GM12865 (cell line): ENCODE measurements around the gene NINJ1.

Experiments
- DNase-seq: peaks from one replicate; pipeline ENCODE4 v3.0.0; 2010; ENCODE audit warnings: low read depth
- H3K4me3 ChIP-seq: 2 replicates; pipeline ENCODE4 v1.5.1; 2011; ENCODE audit warnings: mild to moderate bottlenecking, low read depth, low read length, control low read depth
- TF ChIP-seq, protein P1 (sequence below): IDR thresholded peaks from 2 replicates; pipeline ENCODE4 v1.5.1; 2011; ENCODE audit warnings: low read length, control low read depth, low read depth, inconsistent platforms; ENCODE audit not compliant: insufficient read depth; ENCODE audit errors: missing control alignments

Gene NINJ1

DNA sequence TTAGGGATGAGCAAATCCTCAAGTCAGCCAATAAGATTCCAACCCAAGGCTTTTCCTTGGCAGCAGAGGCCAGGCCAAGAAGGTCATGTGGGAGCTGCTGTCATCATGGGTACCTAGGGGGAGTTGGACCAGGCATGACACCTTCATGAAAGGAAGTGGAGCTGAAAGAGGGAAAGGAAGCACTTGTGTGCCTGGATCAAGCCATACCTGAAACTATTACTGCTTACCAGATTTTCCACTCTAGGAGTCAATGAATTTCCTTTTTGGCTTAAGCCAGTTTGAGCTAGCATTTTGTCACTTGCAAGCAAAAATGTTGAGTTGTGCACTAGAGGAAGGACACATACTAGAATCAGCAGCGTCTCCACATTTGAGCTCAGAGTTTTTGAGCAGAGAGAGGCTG, 35.4 kb upstream of the NINJ1 start:
- TF ChIP-seq, protein P1, sequence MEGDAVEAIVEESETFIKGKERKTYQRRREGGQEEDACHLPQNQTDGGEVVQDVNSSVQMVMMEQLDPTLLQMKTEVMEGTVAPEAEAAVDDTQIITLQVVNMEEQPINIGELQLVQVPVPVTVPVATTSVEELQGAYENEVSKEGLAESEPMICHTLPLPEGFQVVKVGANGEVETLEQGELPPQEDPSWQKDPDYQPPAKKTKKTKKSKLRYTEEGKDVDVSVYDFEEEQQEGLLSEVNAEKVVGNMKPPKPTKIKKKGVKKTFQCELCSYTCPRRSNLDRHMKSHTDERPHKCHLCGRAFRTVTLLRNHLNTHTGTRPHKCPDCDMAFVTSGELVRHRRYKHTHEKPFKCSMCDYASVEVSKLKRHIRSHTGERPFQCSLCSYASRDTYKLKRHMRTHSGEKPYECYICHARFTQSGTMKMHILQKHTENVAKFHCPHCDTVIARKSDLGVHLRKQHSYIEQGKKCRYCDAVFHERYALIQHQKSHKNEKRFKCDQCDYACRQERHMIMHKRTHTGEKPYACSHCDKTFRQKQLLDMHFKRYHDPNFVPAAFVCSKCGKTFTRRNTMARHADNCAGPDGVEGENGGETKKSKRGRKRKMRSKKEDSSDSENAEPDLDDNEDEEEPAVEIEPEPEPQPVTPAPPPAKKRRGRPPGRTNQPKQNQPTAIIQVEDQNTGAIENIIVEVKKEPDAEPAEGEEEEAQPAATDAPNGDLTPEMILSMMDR: no peak

DNA sequence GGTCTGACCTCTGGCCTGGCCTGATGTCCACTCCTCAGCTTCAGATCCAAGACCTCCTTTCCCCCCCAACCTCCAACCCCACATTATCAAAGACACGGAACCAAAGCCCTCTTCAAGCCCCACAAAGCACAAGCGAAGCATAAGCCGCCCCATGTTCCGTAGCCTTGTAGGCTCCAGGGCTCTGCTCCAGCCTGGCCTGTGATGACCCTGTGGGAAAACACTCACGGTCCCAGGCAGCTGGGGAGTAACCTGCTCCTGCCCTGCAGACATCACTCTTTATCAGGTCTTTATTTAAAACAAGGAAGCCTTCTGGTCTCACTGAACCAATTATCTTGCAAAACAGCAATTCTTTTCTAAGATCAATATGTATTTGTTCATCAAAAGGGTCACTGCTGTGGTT, 34.5 kb upstream of the NINJ1 start:
- no peak overlapping the region for H3K4me3 ChIP-seq
- no peak for DNase-seq
- TF ChIP-seq, protein P1: no peak

More for the DNA sequence above, 35.4 kb upstream of the NINJ1 start:
- no peak overlapping the region for H3K4me3 ChIP-seq
- no peak for DNase-seq

DNA sequence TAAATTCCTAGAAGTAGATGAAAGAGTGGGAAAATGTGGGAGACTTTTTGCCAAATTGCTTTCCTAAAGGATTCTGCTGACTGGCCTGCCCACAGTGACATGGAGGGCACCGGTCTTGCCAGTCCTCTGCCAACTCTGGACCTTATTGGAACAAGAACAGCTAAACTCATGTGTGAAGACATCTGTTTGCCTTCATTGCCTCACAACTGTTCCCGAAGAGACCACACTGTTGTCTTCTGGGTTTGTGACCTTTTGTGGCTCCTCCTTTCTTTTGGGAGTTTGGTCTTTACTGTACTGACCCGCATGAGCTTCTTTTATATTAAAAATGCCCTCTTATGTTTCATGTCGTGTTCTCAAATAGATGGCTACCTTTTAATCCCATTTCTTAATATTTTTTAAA, 33.8 kb upstream of the NINJ1 start:
- DNase-seq: no peak
- H3K4me3 ChIP-seq: no peak overlapping the region
- TF ChIP-seq, protein P1: no peak

DNA sequence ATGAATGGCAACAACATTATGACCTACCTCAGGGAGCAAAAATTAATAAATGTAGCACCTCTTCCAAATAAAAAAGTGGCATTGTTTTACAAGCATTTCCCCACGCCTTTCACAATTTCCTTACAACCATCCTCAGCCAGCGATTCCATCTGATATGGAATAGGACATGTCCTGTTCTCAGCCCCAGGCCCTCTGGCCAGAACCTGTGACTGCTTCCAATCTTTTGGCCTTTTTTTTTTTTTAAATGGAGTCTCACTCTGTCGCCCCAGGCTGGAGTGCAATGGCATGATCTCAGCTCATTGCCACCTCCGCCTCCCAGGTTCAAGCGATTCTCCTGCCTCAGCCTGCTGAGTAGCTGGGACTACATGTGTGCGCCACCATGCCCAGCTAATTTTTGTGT, 33.1 kb upstream of the NINJ1 start:
- TF ChIP-seq, protein P1: no peak
- no peak overlapping the region for H3K4me3 ChIP-seq
- no peak for DNase-seq

DNA sequence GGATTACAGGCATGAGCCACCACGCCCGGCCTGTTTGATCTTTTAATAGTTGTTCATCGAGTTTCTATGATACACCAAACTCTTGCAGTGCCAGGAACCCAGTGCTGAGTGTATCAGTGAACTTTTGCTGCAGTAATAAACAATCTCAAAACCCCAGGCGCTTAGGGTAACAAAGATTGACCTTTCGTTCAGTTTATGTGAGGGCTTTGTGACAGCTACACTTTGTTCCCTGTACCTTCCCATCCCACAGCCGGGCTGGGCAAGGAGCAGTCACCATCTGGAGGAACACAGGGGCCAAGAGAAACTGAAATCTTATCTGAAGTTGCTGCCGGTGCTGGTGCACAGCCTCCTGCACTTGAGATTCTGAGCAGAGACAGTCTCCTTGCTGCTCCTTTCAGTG, 32.6 kb upstream of the NINJ1 start:
- TF ChIP-seq, protein P1: no peak
- no peak for DNase-seq
- no peak overlapping the region for H3K4me3 ChIP-seq

DNA sequence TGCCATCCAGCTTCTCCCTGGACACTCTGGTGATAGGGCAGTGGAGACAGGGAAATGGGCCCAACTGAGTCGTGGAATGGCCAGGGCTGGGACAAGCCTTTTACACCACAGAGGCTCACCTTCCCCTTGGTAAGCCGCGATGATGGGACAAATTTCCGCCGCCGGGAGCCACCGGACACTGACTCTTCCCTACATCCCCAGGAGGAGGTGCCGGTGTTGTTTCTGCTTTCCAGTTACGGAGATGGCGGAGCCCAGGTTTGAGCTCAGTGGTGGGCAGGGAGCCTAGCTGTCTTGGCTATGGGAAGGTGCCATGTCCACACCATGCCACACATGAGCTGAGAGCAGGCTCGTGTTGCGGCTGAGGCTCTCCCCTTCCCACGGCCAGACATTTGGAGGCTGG, 30.0 kb upstream of the NINJ1 start:
- no peak for DNase-seq
- TF ChIP-seq, protein P1: no peak
- no peak overlapping the region for H3K4me3 ChIP-seq

DNA sequence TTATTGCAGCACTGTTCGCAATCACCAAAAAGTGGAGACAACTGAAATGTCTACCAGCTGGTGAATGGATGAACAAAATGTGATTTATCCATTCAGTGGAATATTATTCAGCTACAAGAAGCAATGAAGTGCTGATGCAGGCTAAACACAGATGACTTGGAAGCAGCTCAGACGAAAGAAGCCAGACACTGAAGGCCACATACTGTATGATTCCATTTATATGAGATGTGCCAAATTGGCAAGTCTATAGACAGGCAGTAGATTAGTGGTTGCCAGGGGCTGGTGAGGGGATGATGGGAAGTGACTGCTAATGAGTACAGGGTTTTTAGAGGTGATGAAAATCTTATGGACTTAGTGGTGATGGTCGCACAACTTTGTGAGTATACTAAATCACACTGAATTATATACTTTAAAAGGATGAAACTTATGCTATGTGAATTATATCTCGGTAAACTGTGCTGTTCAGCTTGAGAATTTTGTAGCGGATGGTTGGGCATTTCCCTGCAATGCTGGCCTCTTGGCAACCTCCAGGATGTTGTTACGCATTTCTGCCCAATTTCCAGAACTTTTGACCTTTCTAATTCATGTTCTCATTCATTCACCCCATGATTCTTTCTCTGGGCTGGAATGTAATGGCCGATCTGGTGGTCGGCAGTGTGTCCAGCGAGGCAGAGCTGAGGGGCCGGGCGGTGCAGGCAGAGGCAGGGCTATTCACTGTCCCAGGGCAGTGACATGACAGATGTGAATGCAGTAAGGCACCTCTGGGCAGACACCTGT, 27.9 kb upstream of the NINJ1 start:
- TF ChIP-seq, protein P1: no peak
- H3K4me3 ChIP-seq: no peak overlapping the region
- no peak for DNase-seq
